Lower leg skin (tissue), 3 donors: ENCODE results near the gene MCM7.

Source experiments
- CTCF ChIP-seq, 3 donors: fragments of 450-650 bp; IDR thresholded peaks; one replicate each; pipeline ENCODE4 v1.5.1; 2016; ENCODE audit warnings: antibody characterized with exemption in 3 of 3, mild to moderate bottlenecking in 3 of 3, moderate library complexity in 2 of 3
- POLR2A ChIP-seq, 2 donors: fragments of 450-650 bp; IDR thresholded peaks; one replicate each; pipeline ENCODE4 v1.6.1; 2016 to 2017; ENCODE audit warnings: antibody characterized with exemption in 2 of 2, mild to moderate bottlenecking in 1 of 2, moderate library complexity in 1 of 2

GRCh38 chr7:100064162-100064561 is 37.0 kb downstream of the MCM7 start:
- TF ChIP-seq POLR2A (IDR thresholded peaks at IDR 0.05) (no peak), CTCF (IDR thresholded peaks at IDR 0.05) (no peak)
